Smooth muscle cell (in vitro differentiated cells): Measurements from ENCODE around the gene FAM200B. TPM values are rescaled to one million over a fixed set of nuclear protein-coding genes. Genes with fewer than 3 reads are reported as not detected.

Experiments
- DNase-seq: peaks from one replicate; lab custom pipeline; 2025; ENCODE audit not compliant: unreplicated experiment; lab: John Stamatoyannopoulos, UW
- H2AFZ ChIP-seq: fragments of 200-600 bp; sonication (generic); 2 replicates; pipeline ENCODE4 v1.6.0; 2016; ENCODE audit warnings: antibody characterized with exemption, low read depth, mild to moderate bottlenecking
- H3F3A ChIP-seq: fragments of 200-600 bp; sonication (generic); 2 replicates; pipeline ENCODE4 v1.6.0; 2017; ENCODE audit warnings: antibody characterized with exemption, low read depth
- H3K27ac ChIP-seq: fragments of 200-600 bp; sonication (generic); 2 replicates; pipeline ENCODE4 v1.5.1; 2016; ENCODE audit warnings: low read depth, mild to moderate bottlenecking
- H3K27me3 ChIP-seq: fragments of 200-600 bp; sonication (generic); 2 replicates; pipeline ENCODE4 v1.6.1; 2016; ENCODE audit warnings: low read depth, mild to moderate bottlenecking
- H3K36me3 ChIP-seq: fragments of 200-600 bp; sonication (generic); 2 replicates; pipeline ENCODE4 v1.5.1; 2016; ENCODE audit warnings: low read depth
- H3K4me1 ChIP-seq: fragments of 200-600 bp; sonication (generic); 2 replicates; pipeline ENCODE4 v1.5.1; 2016; ENCODE audit warnings: low read depth
- H3K4me2 ChIP-seq: fragments of 200-600 bp; sonication (generic); 2 replicates; pipeline ENCODE4 v1.6.0; 2016; ENCODE audit warnings: mild to moderate bottlenecking
- H3K4me3 ChIP-seq: fragments of 200-600 bp; sonication (generic); 2 replicates; pipeline ENCODE4 v1.5.1; 2016; ENCODE audit warnings: mild to moderate bottlenecking
- H3K79me2 ChIP-seq: fragments of 200-600 bp; sonication (generic); 2 replicates; pipeline ENCODE4 v1.6.0; 2016; ENCODE audit warnings: low read depth, mild to moderate bottlenecking
- H3K9ac ChIP-seq: fragments of 200-600 bp; sonication (generic); 2 replicates; pipeline ENCODE4 v1.6.0; 2016; ENCODE audit warnings: low read depth
- H3K9me3 ChIP-seq: fragments of 200-600 bp; sonication (generic); replicated peaks from 2 replicates; pipeline ENCODE4 v1.5.1; 2016; ENCODE audit warnings: low read depth
- H4K20me1 ChIP-seq: fragments of 200-600 bp; sonication (generic); 2 replicates; pipeline ENCODE4 v1.6.0; 2016; ENCODE audit warnings: low read depth
- CTCF ChIP-seq: fragments of 200-600 bp; sonication (generic); IDR thresholded peaks from 2 replicates; pipeline ENCODE4 v1.5.1; 2017; ENCODE audit warnings: borderline replicate concordance, mild to moderate bottlenecking, antibody characterized with exemption; ENCODE audit not compliant: insufficient read depth, poor library complexity, severe bottlenecking
- WGBS: methylation state at CpG from one replicate; pipeline ENCODE4 v1.1.7; 2016; ENCODE audit warnings: low lambda C conversion rate; 5-methylcytosine and 5-hydroxymethylcytosine counted together
- polyA plus RNA-seq: library from polyadenylated mRNA; unstranded; fragments of >200 nt; fragmentation: Nextera tagmentation; extraction: Ambion mirVana; gene quantifications from 2 replicates; pipeline ENCODE4 v1.2.1, GENCODE V29; 2016
- total RNA-seq: library from RNA; depleted of rRNA; stranded (reverse); fragments of >200 nt; gene quantifications from 2 replicates; pipeline ENCODE4 v1.2.3, GENCODE V29; 2014

The FAM200B gene
- total and polyA plus RNA-seq, 2 experiments from 2014 or later = 24.1 to 49.8 TPM

GRCh38 chr4:15659768-15660570, 21.7 kb upstream of the FAM200B start:
- Histone ChIP-seq H3F3A (peaks cover 29% of the 10 kb centered on the region), H3K27me3 (no peaks in the 10 kb centered on the region), H3K4me1 (peaks cover 11% of the 10 kb centered on the region), H3K36me3 (no peaks in the 10 kb centered on the region), H3K79me2 (no peaks in the 10 kb centered on the region), H3K4me2 (peak overlapping the region; percentile 33), H3K9me3 (no peaks in the 10 kb centered on the region), H3K4me3 (no peak overlapping the region), H4K20me1 (no peaks in the 10 kb centered on the region), H3K27ac (peak overlapping the region; percentile 43), H3K9ac (no peak overlapping the region), H2AFZ (no peak overlapping the region)
- 82% methylated on average over 5 of the region's 5 CpGs for WGBS
- TF ChIP-seq CTCF = no peak
- no peak for DNase-seq

GRCh38 chr4:15665753-15666365, 15.8 kb upstream of the FAM200B start:
- no peak overlapping the region for H3K9ac ChIP-seq
- H4K20me1 ChIP-seq = no peaks in the 10 kb centered on the region
- H3K9me3 ChIP-seq = no peaks in the 10 kb centered on the region
- H3K4me3 ChIP-seq = no peak overlapping the region
- H3K4me2 ChIP-seq = no peak overlapping the region
- peak overlapping the region; percentile 44 for H3K27ac ChIP-seq
- DNase-seq = no peak
- no peaks in the 10 kb centered on the region for H3K27me3 ChIP-seq
- TF ChIP-seq CTCF = no peak
- no peak overlapping the region for H2AFZ ChIP-seq
- peaks cover 10% of the 10 kb centered on the region for H3F3A ChIP-seq
- 93% methylated on average over 3 of the region's 3 CpGs for WGBS
- no peaks in the 10 kb centered on the region for H3K36me3 ChIP-seq
- peaks cover 17% of the 10 kb centered on the region for H3K79me2 ChIP-seq
- no peaks in the 10 kb centered on the region for H3K4me1 ChIP-seq

GRCh38 chr4:15667006-15667405, 14.6 kb upstream of the FAM200B start:
- Histone ChIP-seq H2AFZ (no peak overlapping the region), H3K4me1 (no peaks in the 10 kb centered on the region), H3K4me3 (no peak overlapping the region), H3K27me3 (no peaks in the 10 kb centered on the region), H3K9ac (no peak overlapping the region), H4K20me1 (no peaks in the 10 kb centered on the region), H3K36me3 (no peaks in the 10 kb centered on the region), H3F3A (peaks cover 5% of the 10 kb centered on the region), H3K79me2 (peaks cover 22% of the 10 kb centered on the region), H3K9me3 (no peaks in the 10 kb centered on the region), H3K4me2 (no peak overlapping the region), H3K27ac (no peak overlapping the region)
- no peak for DNase-seq
- no peak for TF ChIP-seq CTCF
- 99% methylated on average over 4 of the region's 4 CpGs for WGBS
